H1 (cell line): Measurements from ENCODE around the gene IL17REL. TPM values are rescaled to one million over a fixed set of nuclear protein-coding genes. Genes with fewer than 3 reads are reported as not detected.
A peak's percentile ranks its signal among the peaks of the same experiment; 100 is the strongest.

Source experiments
- CTCF ChIA-PET: fragments of 300-600 bp; sonication (Branson Sonifier 250); formaldehyde crosslinking; loops from one replicate; lab custom pipeline; 2021; ENCODE audit not compliant: partially characterized antibody; lab: Charles Lee
- POLR2A ChIA-PET: fragments of 300-600 bp; sonication (Branson Sonifier 250); formaldehyde crosslinking; loops from one replicate; lab custom pipeline; 2021; ENCODE audit warnings: inconsistent platforms; ENCODE audit not compliant: partially characterized antibody; lab: Charles Lee
- DNase-seq, 2 experiments: peaks; one replicate each; pipeline versions ENCODE4 v3.0.0 to v3.0.0-alpha.2; 2010 to 2022; ENCODE audit warnings: low spot score in 2 of 2, low read depth in 1 of 2, mixed read lengths in 1 of 2
- FAIRE-seq: peaks from 2 replicates; lab custom pipeline; 2011; peaks lifted over from hg19 to GRCh38; lab: Jason Lieb, UNC
- H2AFZ ChIP-seq: 2 replicates; pipeline ENCODE4 v1.8.1; 2012; ENCODE audit warnings: low read length, inconsistent platforms
- H2AK5ac ChIP-seq: 2 replicates; pipeline ENCODE4 v1.6.1; 2013; ENCODE audit warnings: low read depth, low read length
- H2BK120ac ChIP-seq: replicated peaks from 2 replicates; pipeline ENCODE3; 2013; ENCODE audit warnings: low read depth, low read length, inconsistent platforms
- H2BK12ac ChIP-seq: 2 replicates; pipeline ENCODE4 v1.6.1; 2013; ENCODE audit warnings: low read depth, low read length
- H2BK15ac ChIP-seq: 2 replicates; pipeline ENCODE4 v1.6.1; 2013; ENCODE audit warnings: low read length
- H2BK20ac ChIP-seq: 2 replicates; pipeline ENCODE4 v1.6.1; 2013; ENCODE audit warnings: low read length
- H2BK5ac ChIP-seq: 2 replicates; pipeline ENCODE4 v1.6.1; 2013; ENCODE audit warnings: low read depth, low read length
- H3K14ac ChIP-seq: 2 replicates; pipeline ENCODE4 v1.6.1; 2013; ENCODE audit warnings: inconsistent platforms; ENCODE audit not compliant: insufficient read length
- H3K18ac ChIP-seq: 2 replicates; pipeline ENCODE4 v1.6.1; 2013; ENCODE audit warnings: low read length; ENCODE audit errors: extremely low read depth
- H3K23ac ChIP-seq: 2 replicates; pipeline ENCODE4 v1.6.1; 2013; ENCODE audit warnings: inconsistent platforms; ENCODE audit not compliant: insufficient read length
- H3K23me2 ChIP-seq: 2 replicates; pipeline ENCODE4 v1.6.1; 2013; ENCODE audit warnings: low read depth, low read length
- H3K27ac ChIP-seq: 2 replicates; pipeline ENCODE4 v1.6.1; 2011; ENCODE audit warnings: low read depth, low read length, inconsistent platforms
- H3K27me3 ChIP-seq, 4 experiments: replicated peaks in 1 of 4; 1 replicate in 1 of 4; 2 replicates in 3 of 4; pipeline versions ENCODE4 v1.6.1 to v1.8.1; 2011 to 2013; ENCODE audit warnings: low read length in 3 of 4, mild to moderate bottlenecking in 3 of 4, inconsistent platforms in 2 of 4, mixed read lengths in 2 of 4, moderate library complexity in 1 of 4; ENCODE audit not compliant: control insufficient read depth in 3 of 4, insufficient read depth in 3 of 4; ENCODE audit errors: extremely low read depth in 1 of 4
- H3K36me3 ChIP-seq, 4 experiments: 2 replicates each; pipeline versions ENCODE4 v1.6.1 to v1.8.1; 2011 to 2013; ENCODE audit warnings: mild to moderate bottlenecking in 4 of 4, low read length in 3 of 4, moderate library complexity in 2 of 4, control low read depth in 1 of 4, inconsistent platforms in 1 of 4; ENCODE audit not compliant: insufficient read depth in 4 of 4, control insufficient read depth in 2 of 4
- H3K4ac ChIP-seq: replicated peaks from 2 replicates; pipeline ENCODE3; 2013; ENCODE audit warnings: low read length, low read depth, mixed read lengths, inconsistent platforms; ENCODE audit not compliant: insufficient read length
- H3K4me1 ChIP-seq, 4 experiments: replicated peaks in 1 of 4; 1 replicate in 1 of 4; 2 replicates in 3 of 4; pipeline versions ENCODE4 v1.6.1 to v1.8.1; 2011 to 2013; ENCODE audit warnings: low read length in 3 of 4, inconsistent platforms in 2 of 4, mixed read lengths in 1 of 4; ENCODE audit not compliant: insufficient read depth in 4 of 4, control insufficient read depth in 3 of 4
- H3K4me2 ChIP-seq, 2 experiments: 2 replicates each; pipeline versions ENCODE4 v1.6.1 to v1.8.1; 2011 to 2013; ENCODE audit warnings: low read depth in 2 of 2, low read length in 2 of 2, control low read depth in 1 of 2, inconsistent platforms in 1 of 2, mild to moderate bottlenecking in 1 of 2; ENCODE audit not compliant: insufficient read depth in 1 of 2
- H3K4me3 ChIP-seq, 4 experiments: fragments of 200-600, 300-600 bp in 1 of 4; sonication (generic), shearing (Covaris generic), sonication (Bioruptor Twin) in 1 of 4; 2 replicates each; pipeline versions ENCODE4 v1.5.1 to v1.8.1; 2011 to 2016; ENCODE audit warnings: low read length in 4 of 4, low read depth in 3 of 4, control low read depth in 2 of 4, inconsistent platforms in 2 of 4, mild to moderate bottlenecking in 2 of 4, mixed read lengths in 1 of 4, moderate library complexity in 1 of 4; ENCODE audit not compliant: insufficient read depth in 2 of 4; ENCODE audit errors: extremely low read depth in 1 of 4
- H3K56ac ChIP-seq: replicated peaks from 2 replicates; pipeline ENCODE3; 2013; ENCODE audit warnings: low read depth, mild to moderate bottlenecking, mixed read lengths, low read length, inconsistent platforms; ENCODE audit not compliant: insufficient read length
- H3K79me1 ChIP-seq: 2 replicates; pipeline ENCODE4 v1.6.1; 2013; ENCODE audit warnings: low read depth, low read length, control low read depth
- H3K79me2 ChIP-seq, 2 experiments: 2 replicates each; pipeline versions ENCODE4 v1.6.1 to v1.8.1; 2012 to 2013; ENCODE audit warnings: low read length in 2 of 2, mild to moderate bottlenecking in 2 of 2, inconsistent platforms in 1 of 2; ENCODE audit not compliant: insufficient read depth in 2 of 2, control insufficient read depth in 1 of 2
- H3K9ac ChIP-seq, 4 experiments: replicated peaks in 1 of 4; 1 replicate in 1 of 4; 2 replicates in 3 of 4; pipeline versions ENCODE4 v1.6.1 to v1.8.1; 2011 to 2013; ENCODE audit warnings: low read depth in 3 of 4, low read length in 3 of 4, control low read depth in 2 of 4, mild to moderate bottlenecking in 2 of 4, moderate library complexity in 2 of 4, inconsistent platforms in 1 of 4; ENCODE audit errors: extremely low read depth in 1 of 4
- H3K9me3 ChIP-seq, 2 experiments: 2 replicates each; pipeline versions ENCODE4 v1.6.1 to v1.8.1; 2012 to 2013; ENCODE audit warnings: mild to moderate bottlenecking in 2 of 2, moderate library complexity in 2 of 2, control low read depth in 1 of 2, inconsistent platforms in 1 of 2, low read depth in 1 of 2, low read length in 1 of 2, mixed read lengths in 1 of 2; ENCODE audit not compliant: insufficient read depth in 2 of 2
- H4K20me1 ChIP-seq, 2 experiments: replicated peaks in 1 of 2; 2 replicates each; pipeline versions ENCODE3 to v1.8.1; 2011 to 2013; ENCODE audit warnings: inconsistent platforms in 2 of 2, low read length in 2 of 2, mild to moderate bottlenecking in 1 of 2; ENCODE audit not compliant: insufficient read depth in 2 of 2, control insufficient read depth in 1 of 2
- H4K5ac ChIP-seq: 2 replicates; pipeline ENCODE4 v1.6.1; 2013; ENCODE audit warnings: low read length, low read depth, mixed read lengths, inconsistent platforms; ENCODE audit not compliant: insufficient read length
- H4K8ac ChIP-seq: 2 replicates; pipeline ENCODE4 v1.8.0; 2013; ENCODE audit warnings: mild to moderate bottlenecking, moderate library complexity, low read length, inconsistent platforms; ENCODE audit not compliant: insufficient read depth; ENCODE audit errors: extremely low read depth
- H4K91ac ChIP-seq: replicated peaks from 2 replicates; pipeline ENCODE3; 2013; ENCODE audit warnings: low read length, mixed read lengths, inconsistent platforms; ENCODE audit not compliant: insufficient read length
- ASH2L ChIP-seq: fragments of 200-600, 300-600 bp; sonication (generic); IDR thresholded peaks from one replicate; pipeline ENCODE4 v1.7.1; 2017; ENCODE audit warnings: low read length
- BACH1 ChIP-seq: IDR thresholded peaks from 2 replicates; pipeline ENCODE4 v1.6.1; 2012; ENCODE audit warnings: low read length, improper control_type of control experiment
- CHD1 ChIP-seq: IDR thresholded peaks from 2 replicates; pipeline ENCODE4 v1.6.1; 2012; ENCODE audit warnings: low read depth, low read length, improper control_type of control experiment
- CTBP2 ChIP-seq: IDR thresholded peaks from 2 replicates; pipeline ENCODE4 v1.7.0; 2011; ENCODE audit warnings: borderline replicate concordance, mild to moderate bottlenecking, moderate library complexity, mixed read lengths, low read length; ENCODE audit not compliant: insufficient read depth, insufficient read length
- E2F6 ChIP-seq: IDR thresholded peaks from 2 replicates; pipeline ENCODE4 v1.6.1; 2012; ENCODE audit warnings: inconsistent platforms
- KDM1A ChIP-seq: fragments of 200-600, 300-600 bp; sonication (generic); IDR thresholded peaks from 2 replicates; pipeline ENCODE4 v1.7.1; 2016; ENCODE audit warnings: mild to moderate bottlenecking, low read length, borderline replicate concordance
- MAFK ChIP-seq: IDR thresholded peaks from 2 replicates; pipeline ENCODE4 v1.6.1; 2012; ENCODE audit warnings: low read depth, mild to moderate bottlenecking, improper control_type of control experiment, low read length
- NANOG ChIP-seq: IDR thresholded peaks from 2 replicates; pipeline ENCODE4 v1.6.1; 2011; ENCODE audit warnings: low read length, low read depth, mild to moderate bottlenecking, inconsistent platforms; ENCODE audit not compliant: insufficient read depth, poor library complexity, severe bottlenecking
- SUZ12 ChIP-seq: fragments of 200-600 bp; sonication (generic); IDR thresholded peaks from 2 replicates; pipeline ENCODE4 v1.6.1; 2012; ENCODE audit warnings: mild to moderate bottlenecking, inconsistent platforms, low read length, moderate library complexity, mixed read lengths
- TAF1 ChIP-seq: IDR thresholded peaks from 2 replicates; pipeline ENCODE4 v1.6.1; 2011; ENCODE audit warnings: mild to moderate bottlenecking, low read depth, low read length
- TCF12 ChIP-seq: IDR thresholded peaks from 2 replicates; pipeline ENCODE4 v1.6.1; 2011; ENCODE audit warnings: low read depth, mild to moderate bottlenecking, low read length
- WGBS, 2 experiments: shearing (Covaris generic) in 1 of 2; methylation state at CpG; one replicate each; pipeline versions ENCODE4 v1.1.6 to v1.1.7; 2013 to 2015; ENCODE audit warnings: low lambda C conversion rate in 2 of 2, mixed read lengths in 2 of 2, inconsistent platforms in 1 of 2, low coverage in 1 of 2, missing lambda C conversion rate in 1 of 2; ENCODE audit not compliant: insufficient replicate concordance in 2 of 2, insufficient coverage in 1 of 2, insufficient read length in 1 of 2; ENCODE audit errors: extremely low coverage in 1 of 2, missing lambda C conversion rate in 1 of 2; 5-methylcytosine and 5-hydroxymethylcytosine counted together
- polyA plus RNA-seq, 7 experiments: library from polyadenylated mRNA; depleted of rRNA in 3 of 7; stranded (reverse) in 5 of 7; unstranded in 2 of 7; fragments of >200 nt in 5 of 7; fragments of 200-250 nt in 2 of 7; gene quantifications; 1 replicate in 5 of 7; 2 replicates in 1 of 7; 4 replicates in 1 of 7; pipeline versions ENCODE4 v1.2.1 to v1.2.3, GENCODE V29; 2011 to 2013; ENCODE audit warnings: missing spikeins in 2 of 7, mixed read lengths in 2 of 7
- total RNA-seq: library from RNA; stranded (reverse); fragmentation: NEBNext Ultra II Directional; extraction: Animal tissue kit (Norgen Biotek cat#: 25700); gene quantifications from 2 replicates; pipeline ENCODE4 v1.2.1, GENCODE V29; 2021

Gene IL17REL
- total and polyA plus RNA-seq, 2 of the 8 experiments (the other 6 are each of a cell fraction or from before 2014, with no cell fraction given), result 0.15 to 0.20 TPM

- POLR2A ChIA-PET, result interaction anchor here (1.2 to 2.5 kb wide), 2 partner anchors 10 to 11 kb away, joined by 5 to 7 read pairs; no protein-coding TSS in a partner anchor
- no peak overlapping the region for H3K18ac ChIP-seq
- H4K5ac ChIP-seq, result no peak overlapping the region
- DNase-seq, result no peak
- H3K79me2 ChIP-seq, result peaks cover 0 to 4% of the 10 kb centered on the region in 2 experiments; a peak in 1 of 4 replicates
- H3K4me2 ChIP-seq, result no peak overlapping the region
- H2BK5ac ChIP-seq, result no peak overlapping the region
- CTCF ChIA-PET, result interaction anchor here (0.9 to 2.4 kb wide), 2 partner anchors 14 to 23 kb away, joined by 4 to 7 read pairs; no protein-coding TSS in a partner anchor
- H2BK20ac ChIP-seq, result no peak overlapping the region
- no peaks in the 10 kb centered on the region for H3K79me1 ChIP-seq
- H2BK15ac ChIP-seq, result no peak overlapping the region
- no peak overlapping the region for H2AFZ ChIP-seq
- H3K14ac ChIP-seq, result no peak overlapping the region
- H3K36me3 ChIP-seq, result no peaks in the 10 kb centered on the region
- H3K9me3 ChIP-seq, result no peaks in the 10 kb centered on the region
- no peak overlapping the region for H2BK12ac ChIP-seq
- H4K8ac ChIP-seq, result no peak overlapping the region
- no peak overlapping the region for H3K56ac ChIP-seq
- peaks cover 5 to 11% of the 10 kb centered on the region in 2 experiments for H4K20me1 ChIP-seq
- no peak overlapping the region for H2AK5ac ChIP-seq
- WGBS, 2 experiments, result 90% methylated on average over 15 of the region's 20 CpGs; no CpG with 5 or more reads in 1 of the 2 experiments
- no peak for FAIRE-seq
- H3K9ac ChIP-seq, result no peak overlapping the region
- peak overlapping the region; percentile 85 for H4K91ac ChIP-seq
- no peak overlapping the region for H3K4ac ChIP-seq
- peaks cover 0 to 12% (median 6%) of the 10 kb centered on the region in 4 experiments; a peak in 6 of 7 replicates for H3K27me3 ChIP-seq
- peaks cover 11% of the 10 kb centered on the region; the same call in 1 of the 2 replicates for H3K23me2 ChIP-seq
- H2BK120ac ChIP-seq, result no peak overlapping the region
- H3K4me3 ChIP-seq, result no peak overlapping the region
- H3K27ac ChIP-seq, result no peak overlapping the region
- H3K4me1 ChIP-seq, result peaks cover 0 to 15% (median 8%) of the 10 kb centered on the region in 4 experiments; a peak in 5 of 7 replicates
- H3K23ac ChIP-seq, result no peak overlapping the region
- no peak for TF ChIP-seq ASH2L
- no peak for TF ChIP-seq SUZ12
- TF ChIP-seq CHD1, result no peak
- TF ChIP-seq TAF1, result no peak
- no peak for TF ChIP-seq BACH1
- TF ChIP-seq NANOG, result no peak
- TF ChIP-seq TCF12, result no peak
- TF ChIP-seq MAFK, result no peak
- TF ChIP-seq KDM1A, result no peak
- TF ChIP-seq CTBP2, result no peak
- TF ChIP-seq E2F6, result no peak
Observed at GRCh38 chr22:49956914-49957825, 55.4 kb downstream of the IL17REL start.
